HG03439 (cell line): Measurements from ENCODE around the gene C12orf50.
"Not testable (repeated sequence)": the region's sequence is repeated elsewhere in the genome, so short reads cannot be mapped to it uniquely, and the experiment has no call there.

ENCODE experiments used
- ATAC-seq: cut with Tn5 transposase; IDR thresholded peaks from one replicate; pipeline ENCODE4 v1.9.1; 2021; ENCODE audit warnings: mild to moderate bottlenecking, moderate library complexity; ENCODE audit not compliant: unreplicated experiment

Gene C12orf50, protein sequence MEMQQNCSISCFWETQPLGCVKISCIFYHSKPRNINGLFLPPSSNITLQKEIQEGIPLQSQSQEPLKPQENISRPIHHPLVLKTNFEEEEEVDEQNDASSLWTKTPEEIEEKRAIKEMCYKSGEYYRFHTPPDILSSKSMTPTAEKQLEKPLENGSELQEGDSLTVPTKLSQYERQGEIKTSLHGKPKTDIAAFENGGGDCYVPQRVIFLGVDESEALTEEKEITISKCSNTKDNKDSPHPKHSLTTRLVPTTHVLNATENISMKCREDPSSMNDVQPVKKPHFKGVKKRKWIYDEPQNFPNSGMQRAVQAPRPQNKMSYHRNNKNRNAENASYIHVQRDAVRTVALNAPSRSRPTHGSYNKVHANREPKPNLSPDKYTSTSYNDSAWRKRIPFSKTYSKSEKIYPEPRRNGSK

DNA sequence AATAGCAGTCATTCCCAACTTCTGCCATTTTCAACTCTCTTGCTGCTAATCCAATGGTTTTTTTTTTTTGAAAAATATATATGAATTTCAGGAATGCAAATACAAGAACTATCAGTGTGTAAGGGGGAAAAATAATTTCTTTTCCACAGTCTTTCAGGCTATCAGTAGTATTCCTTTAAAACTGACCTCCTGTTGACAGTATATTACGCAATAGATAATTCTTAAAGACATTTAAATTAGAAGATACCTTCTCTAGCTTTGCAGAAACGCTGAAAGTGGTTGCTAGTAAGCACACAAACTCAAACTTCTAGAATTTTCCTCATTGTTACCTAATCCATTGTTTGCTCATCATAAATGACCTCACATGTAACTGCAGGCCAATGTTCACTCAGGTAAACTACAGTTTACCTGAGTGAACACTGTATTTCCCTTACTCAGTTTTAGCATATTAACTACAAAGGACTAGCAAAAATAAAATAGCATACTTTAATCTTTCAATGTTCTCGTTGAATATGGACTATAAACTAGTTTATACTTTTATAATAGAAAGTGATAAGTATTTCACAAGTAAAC, at the start of gene C12orf50:
Gene C12orf50 (minus strand): TSS at position 309 of the 573 bp plus-strand sequence. CDS start 2,439 bp downstream, outside the sequence.
- ATAC-seq = no peak

DNA sequence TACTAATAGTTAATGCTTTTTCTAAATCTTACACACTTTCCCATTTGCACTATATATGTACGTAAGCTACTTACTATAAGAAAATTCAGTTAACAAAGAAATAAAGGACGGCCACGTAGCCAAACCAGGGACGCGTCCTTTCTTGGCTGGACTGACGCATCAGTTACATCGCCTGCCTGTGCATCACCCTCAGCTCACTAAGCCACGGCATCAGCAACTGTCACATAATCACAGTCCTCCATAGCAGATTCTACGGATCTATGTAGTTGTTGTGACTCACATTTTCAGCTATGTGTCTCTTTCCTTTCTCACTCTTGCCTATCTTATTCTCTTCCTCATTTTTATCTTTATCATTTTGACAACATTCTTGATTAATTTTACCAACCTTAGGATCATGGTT, 38.1 kb upstream of the C12orf50 start:
- no peak for ATAC-seq

DNA sequence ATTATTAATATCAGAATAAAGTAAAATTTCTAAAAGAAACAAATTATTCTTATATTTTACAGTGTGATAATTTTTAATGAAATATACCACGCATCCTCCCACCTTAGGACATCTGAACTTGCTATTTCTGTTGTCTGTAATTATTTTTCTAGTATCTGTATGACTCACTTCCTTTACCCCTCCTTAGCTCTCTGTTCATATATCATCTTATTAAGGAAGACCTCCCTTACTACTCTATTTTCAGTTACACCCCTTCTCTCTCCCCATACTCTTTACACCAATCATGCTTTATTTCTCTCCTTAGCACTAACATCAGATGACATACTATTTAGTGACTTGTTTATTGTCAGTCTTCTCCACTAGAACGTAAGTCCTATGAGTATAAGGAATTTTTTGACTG, 34.2 kb upstream of the C12orf50 start:
- peak; percentile 67 for ATAC-seq

DNA sequence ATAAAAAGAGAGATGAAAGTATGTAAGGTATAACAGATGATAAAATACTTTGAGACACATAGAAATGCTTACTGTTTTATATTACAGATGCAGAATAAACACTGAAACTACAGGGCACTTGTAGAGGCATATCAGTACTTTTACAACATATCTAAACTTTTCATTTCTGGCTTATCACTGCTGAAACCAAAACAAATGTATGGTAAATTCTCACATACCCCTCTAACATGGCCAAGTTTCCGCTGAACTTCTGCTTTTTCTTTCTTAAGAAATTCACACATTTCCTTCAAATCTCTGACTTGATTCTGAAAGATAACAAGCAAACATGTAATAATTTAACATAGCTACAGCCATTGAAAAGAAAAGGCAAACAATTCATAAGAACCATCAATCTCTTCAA, 33.3 kb upstream of the C12orf50 start:
- ATAC-seq = peak; percentile 49

DNA sequence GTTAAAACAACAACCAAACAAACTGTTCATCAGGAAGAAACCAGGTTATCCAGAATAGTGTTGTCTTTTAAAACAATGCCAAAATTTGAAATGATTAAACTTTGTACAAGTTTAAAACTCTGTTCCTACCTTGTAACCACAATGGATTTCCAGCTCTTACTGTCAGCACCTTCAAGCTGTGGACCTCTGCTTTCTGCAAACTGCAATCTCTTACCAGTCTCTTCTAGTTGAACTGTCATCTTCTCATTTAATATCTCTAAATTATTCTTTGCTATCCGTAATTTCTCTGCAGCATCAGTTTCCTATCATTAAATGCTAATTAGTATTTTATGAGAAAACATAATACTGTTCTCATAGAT, 29.5 kb upstream of the C12orf50 start:
- ATAC-seq = no peak

DNA sequence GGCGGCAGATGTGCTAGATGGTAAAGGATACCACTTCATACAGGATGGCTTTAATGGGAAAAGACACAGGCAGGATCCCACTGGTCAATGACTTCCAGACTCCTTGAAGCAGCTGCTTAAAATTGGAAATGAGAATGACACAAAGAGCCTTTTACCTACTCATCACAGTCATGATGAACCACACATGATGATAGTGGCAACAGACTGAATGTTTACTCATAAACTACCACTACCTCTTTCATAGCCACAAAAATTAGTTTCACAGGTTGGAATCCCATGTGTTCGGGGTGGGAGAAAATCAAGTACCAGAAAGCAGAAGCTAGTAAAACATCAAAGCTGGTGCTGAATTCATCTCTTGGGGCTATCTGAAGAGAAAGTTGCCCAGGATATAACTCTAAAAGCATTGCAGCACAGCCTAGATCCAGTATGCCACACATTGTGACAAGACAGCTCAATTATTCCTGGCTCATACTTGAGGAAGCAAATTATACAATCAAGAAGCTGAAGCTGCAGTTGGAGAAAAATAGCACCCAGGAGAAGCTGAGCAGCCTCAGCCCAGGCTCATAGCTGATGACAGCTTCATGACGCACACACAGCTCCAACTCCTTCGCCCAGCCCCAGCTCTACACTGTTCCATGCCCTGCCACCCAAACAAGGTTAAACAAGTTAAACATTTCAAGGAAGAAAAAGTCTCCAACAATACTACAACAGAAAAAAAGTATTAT, 29.0 kb upstream of the C12orf50 start:
- no peak for ATAC-seq

DNA sequence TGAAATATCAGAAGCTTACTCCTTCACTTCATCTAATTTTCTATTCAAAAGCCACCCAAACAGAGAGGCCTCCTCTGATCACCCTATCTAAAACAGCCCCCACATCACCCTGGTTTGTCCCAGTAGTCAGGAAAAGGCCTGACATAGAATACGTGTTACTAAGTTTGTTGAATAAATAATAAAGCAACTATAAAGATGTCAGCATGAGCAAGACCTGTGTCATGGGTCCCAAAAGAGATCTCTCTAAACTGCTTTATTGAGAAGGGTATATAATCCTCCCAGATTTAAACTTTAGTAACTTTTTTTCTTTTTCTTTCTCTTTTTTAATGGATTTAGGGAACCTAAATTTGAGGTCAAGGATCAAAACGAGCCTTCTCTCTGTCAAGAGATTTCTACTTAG, 27.4 kb upstream of the C12orf50 start:
- ATAC-seq = no peak

DNA sequence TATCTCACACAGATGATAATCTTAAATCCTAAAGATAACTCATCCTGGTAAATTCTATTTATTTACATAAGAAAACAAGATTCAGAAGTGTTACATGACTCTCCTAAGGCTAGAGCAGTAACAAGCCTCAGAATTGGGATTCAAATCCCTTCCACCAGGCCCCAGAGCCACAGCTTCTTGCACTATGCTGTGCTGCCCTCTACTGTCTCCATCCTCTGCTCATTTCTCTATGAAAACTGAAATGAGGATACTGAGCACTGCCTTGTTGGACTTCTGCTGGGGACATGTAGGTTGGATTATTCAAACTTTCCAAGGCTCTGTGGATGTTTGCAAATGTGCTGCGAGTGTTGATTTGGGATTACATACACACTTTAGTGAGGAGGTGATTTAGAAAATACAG, 23.5 kb upstream of the C12orf50 start:
- ATAC-seq = no peak

DNA sequence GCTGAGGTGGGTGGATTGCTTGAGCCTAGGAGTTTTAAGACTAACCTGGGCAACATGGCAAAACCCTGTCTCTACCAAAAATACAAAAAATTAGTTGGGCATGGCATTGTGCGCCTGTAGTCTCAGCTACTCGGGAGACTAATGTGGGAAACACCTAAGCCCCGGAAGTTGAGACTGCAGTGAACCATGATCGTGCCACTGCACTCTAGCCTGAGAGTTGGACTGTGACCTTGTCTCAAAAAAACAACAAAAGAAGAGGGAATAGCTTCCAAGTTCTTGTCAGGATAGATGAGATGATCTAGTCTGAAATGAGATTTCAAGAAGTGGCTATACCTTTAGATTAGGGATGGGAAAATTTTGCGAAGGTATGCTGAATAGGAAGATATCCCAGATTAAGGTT, 14.8 kb upstream of the C12orf50 start:
- ATAC-seq = no peak

DNA sequence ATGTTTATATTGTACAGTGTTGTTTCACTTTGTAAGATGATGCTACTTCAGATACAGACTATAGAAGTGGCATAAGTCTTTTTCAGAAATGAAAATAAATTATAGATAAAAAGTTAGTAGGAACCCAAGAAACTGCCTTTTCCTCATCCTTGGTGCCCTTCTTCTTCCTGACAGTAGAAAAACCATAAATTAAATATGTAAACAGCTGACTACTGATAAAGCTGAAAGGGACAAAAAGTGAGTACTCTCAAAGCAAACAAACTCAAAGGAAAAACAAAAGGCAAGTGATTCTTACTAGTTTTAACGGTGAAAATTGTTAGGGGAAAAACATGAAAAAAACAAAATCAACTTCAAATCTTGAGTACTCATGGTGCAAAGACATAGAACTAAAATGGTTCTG, 8.6 kb upstream of the C12orf50 start:
- no peak for ATAC-seq

DNA sequence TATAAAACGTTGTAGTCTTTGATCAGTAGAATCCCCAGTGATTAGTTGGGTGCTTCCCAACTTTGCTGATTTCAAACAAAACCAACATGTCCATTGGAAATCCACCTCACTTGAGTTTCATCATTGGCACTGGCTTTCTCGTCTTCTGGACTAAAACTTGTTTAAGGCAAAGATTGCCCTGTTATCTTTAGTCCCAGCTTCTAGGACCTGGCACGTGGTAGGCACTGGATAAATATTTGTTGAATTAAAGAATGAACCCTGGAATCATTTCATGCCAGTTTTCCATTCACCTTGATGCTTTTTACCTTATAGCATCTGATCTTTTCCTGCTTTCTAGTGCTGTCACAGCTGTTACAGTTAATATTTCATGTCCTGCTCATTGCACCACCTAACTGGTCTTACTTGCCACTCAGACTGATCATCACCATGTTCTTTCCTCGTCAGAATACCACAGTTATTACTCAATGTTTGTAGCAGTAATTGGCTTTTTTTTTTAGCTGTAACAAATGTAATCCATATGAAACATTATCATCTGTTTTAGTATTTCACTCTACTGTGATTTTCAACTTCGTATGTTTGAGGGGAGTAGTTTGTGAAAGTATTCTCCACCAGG, 7.3 kb upstream of the C12orf50 start:
- no peak for ATAC-seq

DNA sequence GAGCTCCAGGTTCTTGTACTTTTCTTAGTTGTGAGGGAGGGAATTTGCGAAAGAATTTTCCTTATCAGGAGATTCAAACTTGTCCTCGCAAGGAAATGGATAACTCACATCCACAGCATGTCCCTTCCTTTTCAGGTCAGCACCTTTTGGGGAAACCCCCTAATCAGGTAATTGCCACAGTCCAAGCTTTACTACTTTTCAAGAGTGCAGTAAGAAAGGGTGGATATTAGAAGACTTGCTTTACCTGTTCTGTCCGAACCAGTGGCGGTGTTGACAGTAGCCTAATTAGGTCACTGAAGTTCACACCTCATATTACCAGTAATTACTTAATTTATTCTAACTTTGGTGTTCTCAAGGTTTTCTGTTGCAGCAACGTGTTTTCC, 6.7 kb upstream of the C12orf50 start:
- peak; percentile 33 for ATAC-seq

DNA sequence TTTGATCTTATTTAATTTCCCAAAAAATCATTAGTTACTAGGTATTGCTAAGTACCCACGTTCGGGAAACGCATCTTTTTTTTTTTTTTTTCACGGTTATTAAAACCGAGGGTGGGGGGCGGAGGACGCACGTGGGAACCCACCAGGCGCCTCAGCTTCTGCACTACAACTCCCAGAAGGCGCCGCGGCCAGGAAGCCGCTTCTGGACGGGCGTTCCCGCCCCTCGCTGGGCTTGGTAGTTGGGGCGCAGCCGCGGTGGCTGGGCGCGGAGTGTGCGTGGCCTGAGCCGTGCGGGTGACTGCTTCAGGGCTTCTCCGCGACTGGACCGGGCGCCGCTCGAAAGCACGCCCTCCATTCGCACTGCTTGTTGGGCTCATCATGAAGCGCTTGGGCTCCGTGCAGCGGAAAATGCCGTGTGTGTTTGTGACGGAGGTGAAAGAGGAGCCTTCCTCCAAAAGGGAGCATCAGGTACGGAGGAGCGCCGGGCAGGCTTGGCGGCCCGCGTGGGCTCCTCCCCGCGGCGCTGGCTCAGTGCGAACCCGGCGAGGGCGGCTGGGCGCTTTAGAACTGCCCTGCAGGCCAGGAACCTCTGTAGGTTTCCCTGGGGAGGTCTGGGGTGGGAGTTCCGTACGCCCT, 6.2 kb upstream of the C12orf50 start:
- peak; percentile 99 for ATAC-seq

DNA sequence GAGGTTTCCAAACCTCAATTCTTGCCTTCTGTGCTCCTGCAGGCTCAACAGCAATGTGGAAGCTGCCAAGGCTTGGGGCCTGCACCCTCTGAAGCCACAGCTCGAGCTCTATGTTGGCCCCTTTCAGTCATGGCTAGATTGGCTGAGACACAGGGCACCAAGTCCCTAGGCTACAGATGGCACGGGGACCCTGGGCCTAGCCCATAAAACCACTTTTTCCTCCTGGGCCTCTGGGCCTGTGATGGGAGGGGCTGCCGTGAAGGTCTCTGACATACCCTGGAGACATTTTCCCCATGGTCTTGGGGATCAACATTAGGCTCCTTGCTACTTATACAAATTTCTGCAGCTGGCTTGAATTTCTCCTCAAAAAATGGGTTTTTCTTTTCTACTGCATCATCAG, 2.0 kb upstream of the C12orf50 start:
- not testable (repeated sequence) for ATAC-seq

DNA sequence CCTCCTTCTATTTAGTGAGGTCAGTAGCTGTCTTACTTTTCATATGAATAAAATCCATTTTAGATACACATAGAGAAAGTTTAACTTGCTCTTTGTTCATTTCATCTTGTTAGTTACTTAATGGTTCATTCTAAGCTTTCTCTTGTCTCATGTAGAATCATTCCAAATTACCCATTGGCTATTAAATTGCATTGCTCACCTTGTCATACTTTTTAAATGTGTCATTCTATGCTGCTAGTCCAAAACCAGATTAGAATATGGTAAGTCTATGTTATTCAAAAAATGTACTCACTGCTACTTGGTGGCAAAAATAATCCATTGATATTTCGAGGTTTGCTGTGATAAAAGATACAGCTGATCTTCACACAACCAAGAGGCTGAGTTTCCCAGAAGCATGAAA, 3.0 kb downstream of the C12orf50 start:
- ATAC-seq = no peak

DNA sequence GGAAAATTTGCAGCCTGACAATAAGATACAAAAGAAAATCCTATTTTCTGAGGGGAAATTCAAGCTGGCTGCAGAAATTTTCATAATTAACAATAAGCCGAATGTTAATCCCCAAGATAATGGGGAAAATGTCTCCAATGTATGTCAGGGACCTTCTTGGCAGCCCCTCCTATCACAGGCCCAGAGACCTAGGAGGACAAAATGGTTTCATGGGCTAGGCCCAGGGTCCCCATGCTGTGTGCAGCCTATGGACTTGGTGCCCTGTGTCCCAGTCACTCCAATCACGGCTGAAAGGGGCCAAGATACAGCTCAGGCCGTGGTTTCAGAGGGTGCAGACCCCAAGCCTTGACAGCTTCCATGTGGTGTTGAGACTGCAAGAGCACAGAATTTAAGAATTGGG, 11.2 kb downstream of the C12orf50 start:
- ATAC-seq = no peak

DNA sequence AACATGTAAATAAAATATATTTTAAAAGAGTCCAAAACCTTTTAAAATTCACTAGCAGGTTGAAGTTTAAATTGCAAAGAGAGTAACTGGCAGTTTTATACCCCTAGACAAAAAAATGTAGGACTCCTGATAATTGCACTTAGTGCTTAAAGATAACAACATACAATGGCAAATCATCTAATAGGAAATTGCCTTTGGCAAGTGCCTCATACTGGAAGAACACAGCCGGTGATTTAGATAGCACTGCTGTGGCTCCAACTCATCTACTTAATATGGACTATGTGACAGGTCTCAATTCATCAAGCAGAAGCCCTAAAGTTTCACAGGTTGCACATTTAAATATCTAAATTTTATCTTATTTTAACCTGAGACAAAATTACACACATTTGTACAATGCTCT, 13.4 kb downstream of the C12orf50 start:
- no peak for ATAC-seq

DNA sequence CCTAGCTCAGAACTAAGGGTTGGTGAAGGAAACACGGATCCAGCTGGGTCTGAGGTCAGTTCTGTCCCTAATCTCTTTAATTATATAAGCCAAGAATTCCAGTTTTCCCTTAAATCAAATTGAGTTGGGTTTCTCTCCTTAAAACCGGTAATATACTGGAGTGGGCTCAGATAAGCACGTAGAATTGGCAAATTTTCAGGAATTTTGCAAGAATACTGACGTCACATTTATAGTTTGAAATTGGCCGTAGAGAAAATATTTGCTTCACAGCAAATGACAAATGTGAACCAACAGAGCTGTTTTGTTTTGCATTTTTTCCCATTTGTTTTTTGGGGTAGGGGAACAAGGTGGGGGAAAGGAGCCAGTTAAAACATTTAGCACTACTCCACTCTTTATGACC, 17.4 kb downstream of the C12orf50 start:
- ATAC-seq = no peak

DNA sequence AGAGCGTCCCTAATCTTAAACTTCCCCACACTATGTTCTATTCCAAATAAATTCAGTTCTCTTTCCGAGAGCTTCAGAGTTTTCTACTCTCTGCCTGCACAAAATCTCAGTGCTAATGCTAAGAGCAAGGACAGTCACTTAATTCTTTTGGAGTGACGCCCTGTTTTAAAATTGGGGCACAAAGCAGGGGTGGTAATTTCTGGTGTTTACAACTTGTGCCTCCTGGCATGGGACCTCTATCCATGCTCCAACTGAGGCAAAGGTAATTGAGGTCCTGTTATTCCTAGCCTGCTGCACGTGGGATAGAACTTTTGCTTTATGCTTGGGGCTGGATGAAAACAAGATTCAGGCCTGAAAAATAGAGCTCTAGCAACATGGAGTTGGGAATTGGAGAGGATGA, 22.9 kb downstream of the C12orf50 start:
- ATAC-seq = no peak

DNA sequence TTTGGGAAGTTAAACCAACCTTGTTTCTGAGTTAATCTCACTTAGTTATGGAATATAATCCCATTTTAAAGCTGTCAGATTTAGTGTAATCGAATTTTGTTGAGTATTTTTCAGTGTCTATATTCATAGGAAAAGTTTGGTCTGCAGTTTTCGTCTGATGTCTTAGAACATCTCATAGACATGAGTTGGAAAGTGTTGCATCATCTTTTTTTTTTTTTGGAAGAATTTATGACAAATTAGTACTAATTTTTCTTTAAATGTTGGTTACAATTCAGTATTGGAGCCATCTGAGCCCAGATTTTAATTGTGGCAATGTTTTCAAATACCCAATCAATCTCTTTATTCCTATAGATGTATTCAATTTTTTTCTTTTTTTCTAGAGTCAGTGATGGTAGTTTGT, 27.9 kb downstream of the C12orf50 start:
- no peak for ATAC-seq

DNA sequence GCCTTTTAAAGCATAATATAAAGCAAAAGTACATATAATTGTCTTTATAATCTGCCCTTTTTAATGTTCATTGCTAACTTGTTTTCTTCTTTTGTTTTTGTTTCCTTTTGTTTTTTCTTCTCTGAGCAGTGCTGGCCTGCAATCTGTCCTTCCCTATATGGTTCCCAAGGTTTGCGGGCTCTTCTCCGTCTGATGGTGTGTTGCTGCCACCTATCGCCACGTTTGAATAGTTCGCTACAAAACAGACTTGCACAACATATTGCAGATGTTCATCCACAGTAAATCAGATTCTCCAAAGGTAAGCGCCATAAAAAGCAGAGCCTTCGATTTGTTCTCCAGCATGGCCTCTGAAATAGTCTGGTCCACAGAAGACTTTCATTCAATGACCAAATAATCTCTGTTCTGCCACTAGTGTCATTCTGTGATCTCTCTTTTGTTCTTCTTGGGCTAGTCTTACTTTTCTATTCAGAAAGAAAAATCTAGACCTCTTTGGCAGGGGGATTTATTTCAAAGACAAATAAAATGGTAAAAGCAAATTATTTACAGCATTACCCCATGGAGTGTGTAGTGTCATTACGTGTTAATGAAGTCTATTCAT, 33.5 kb downstream of the C12orf50 start:
- peak; percentile 93 for ATAC-seq
